Gastrocnemius medialis (tissue), 4 donors: Measurements from ENCODE around the gene PDE10A. TPM values are rescaled to one million over a fixed set of nuclear protein-coding genes. Genes with fewer than 3 reads are reported as not detected.

Experiments
- ATAC-seq, 2 donors: fragments of 150-250 bp; one replicate each; pipeline ENCODE4 v1.9.1; 2016
- DNase-seq, 2 donors: peaks; one replicate each; pipeline ENCODE4 v3.0.0-alpha.2; 2019
- H3K27ac ChIP-seq, 4 donors: fragments of 200-600 bp; sonication (generic); 1 replicate in 1 of 4; 2 replicates in 3 of 4; pipeline ENCODE4 v1.5.1; 2016 to 2018; ENCODE audit warnings: mild to moderate bottlenecking in 2 of 4, moderate library complexity in 1 of 4
- H3K27me3 ChIP-seq, 3 donors: fragments of 200-600 bp; sonication (generic) in 2 of 3; 1 replicate in 1 of 3; 2 replicates in 2 of 3; pipeline versions ENCODE4 v1.5.1 to v1.6.0; 2016 to 2019; ENCODE audit warnings: mild to moderate bottlenecking in 1 of 3, moderate library complexity in 1 of 3
- H3K36me3 ChIP-seq, 2 donors: fragments of 200-600 bp; sonication (generic) in 1 of 2; one replicate each; pipeline ENCODE4 v1.5.1; 2017 to 2018
- H3K4me1 ChIP-seq, 2 donors: fragments of 200-600 bp; sonication (generic) in 1 of 2; one replicate each; pipeline ENCODE4 v1.5.1; 2016 to 2017; ENCODE audit warnings: mild to moderate bottlenecking in 2 of 2
- H3K4me3 ChIP-seq, 4 donors: fragments of 200-600 bp; sonication (generic) in 3 of 4; 1 replicate in 1 of 4; 2 replicates in 3 of 4; pipeline ENCODE4 v1.5.1; 2016 to 2019; ENCODE audit warnings: mild to moderate bottlenecking in 2 of 4
- H3K9me3 ChIP-seq, 3 donors: fragments of 200-600 bp; sonication (generic) in 2 of 3; 1 replicate in 1 of 3; 2 replicates in 2 of 3; pipeline ENCODE4 v1.5.1; 2016 to 2019
- POLR2A ChIP-seq, 2 donors: fragments of 450-650 bp; IDR thresholded peaks; one replicate each; pipeline ENCODE4 v1.6.1; 2017; ENCODE audit warnings: antibody characterized with exemption in 2 of 2, mild to moderate bottlenecking in 2 of 2, moderate library complexity in 2 of 2
- in situ Hi-C, 4 donors: fragments of 200-750 bp; cut with MboI; loops; one replicate each; pipeline versions ENCODE4 v1.15.0 to v1.8.0; 2017; ENCODE audit warnings: low sequenced_read_pairs in 4 of 4
- intact Hi-C: fragments of 100-400 bp; cut with DNase I; formaldehyde crosslinking; loops from one replicate; pipeline ENCODE4 v1.15.1; 2023; ENCODE audit warnings: low total_unique reads
- total RNA-seq, 4 donors: library from RNA; depleted of rRNA; stranded (reverse); fragments of >200 nt; gene quantifications; one replicate each; pipeline versions ENCODE4 v1.1.0 to v1.2.3, GENCODE V29; 2016
- TF ChIP-seq, protein P1 (sequence below), 5 experiments: fragments of 450-650 bp in 3 of 5; fragments of 200-600 bp in 2 of 5; sonication (generic) in 2 of 5; IDR thresholded peaks in 4 of 5; conservative IDR thresholded peaks in 1 of 5; 1 replicate in 4 of 5; 2 replicates in 1 of 5; pipeline ENCODE4 v1.5.1; 2016 to 2019; ENCODE audit warnings: antibody characterized with exemption in 5 of 5, mild to moderate bottlenecking in 3 of 5, moderate library complexity in 3 of 5

PDE10A gene
- total RNA-seq, 4 donors from 2014 or later: 0.24 to 1.5 (median 1.2) TPM

GRCh38 chr6:165585060-165585459 is 78.0 kb downstream of the PDE10A start:
- ATAC-seq (no peak), DNase-seq (no peak)
- Histone ChIP-seq H3K36me3 (no peaks in the 10 kb centered on the region), H3K27me3 (no peaks in the 10 kb centered on the region), H3K27ac (no peak overlapping the region), H3K4me1 (no peaks in the 10 kb centered on the region), H3K4me3 (no peak overlapping the region), H3K9me3 (no peaks in the 10 kb centered on the region)
- in situ Hi-C loops: no loop called here
- TF ChIP-seq, protein P1, sequence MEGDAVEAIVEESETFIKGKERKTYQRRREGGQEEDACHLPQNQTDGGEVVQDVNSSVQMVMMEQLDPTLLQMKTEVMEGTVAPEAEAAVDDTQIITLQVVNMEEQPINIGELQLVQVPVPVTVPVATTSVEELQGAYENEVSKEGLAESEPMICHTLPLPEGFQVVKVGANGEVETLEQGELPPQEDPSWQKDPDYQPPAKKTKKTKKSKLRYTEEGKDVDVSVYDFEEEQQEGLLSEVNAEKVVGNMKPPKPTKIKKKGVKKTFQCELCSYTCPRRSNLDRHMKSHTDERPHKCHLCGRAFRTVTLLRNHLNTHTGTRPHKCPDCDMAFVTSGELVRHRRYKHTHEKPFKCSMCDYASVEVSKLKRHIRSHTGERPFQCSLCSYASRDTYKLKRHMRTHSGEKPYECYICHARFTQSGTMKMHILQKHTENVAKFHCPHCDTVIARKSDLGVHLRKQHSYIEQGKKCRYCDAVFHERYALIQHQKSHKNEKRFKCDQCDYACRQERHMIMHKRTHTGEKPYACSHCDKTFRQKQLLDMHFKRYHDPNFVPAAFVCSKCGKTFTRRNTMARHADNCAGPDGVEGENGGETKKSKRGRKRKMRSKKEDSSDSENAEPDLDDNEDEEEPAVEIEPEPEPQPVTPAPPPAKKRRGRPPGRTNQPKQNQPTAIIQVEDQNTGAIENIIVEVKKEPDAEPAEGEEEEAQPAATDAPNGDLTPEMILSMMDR (IDR thresholded peaks at IDR 0.05 in 4 of 5, conservative IDR thresholded peaks at IDR 0.05 in 1 of 5): no peak
- no peak for TF ChIP-seq POLR2A (IDR thresholded peaks at IDR 0.05)
- intact Hi-C loops: no loop called here

DNA sequence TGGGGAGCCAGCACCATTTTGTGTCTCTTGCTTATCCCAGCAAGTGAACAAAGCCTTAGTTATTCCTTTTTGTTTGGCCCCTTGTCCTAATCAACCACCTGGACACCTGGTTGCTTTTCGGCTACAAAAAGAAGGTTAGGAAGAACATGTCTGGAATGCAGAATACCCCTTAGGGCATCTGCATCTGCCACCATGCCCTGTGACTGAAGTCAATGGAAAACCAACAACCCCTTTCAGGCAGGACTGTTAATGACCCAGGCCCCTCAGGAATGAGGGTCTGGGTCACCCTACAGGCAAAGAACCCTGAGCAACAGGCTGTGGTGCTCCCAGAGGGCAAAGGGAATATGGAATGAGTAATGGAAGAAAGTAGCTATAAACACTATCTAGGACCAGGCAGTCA is 78.5 kb downstream of the PDE10A start:
- Histone ChIP-seq H3K27me3 (no peaks in the 10 kb centered on the region), H3K4me1 (no peaks in the 10 kb centered on the region), H3K36me3 (no peaks in the 10 kb centered on the region), H3K4me3 (no peak overlapping the region), H3K9me3 (no peaks in the 10 kb centered on the region), H3K27ac (no peak overlapping the region)
- DNase-seq (no peak), ATAC-seq (no peak)
- in situ Hi-C loops: no loop called here
- TF ChIP-seq POLR2A (IDR thresholded peaks at IDR 0.05): no peak
- TF ChIP-seq, protein P1 (IDR thresholded peaks at IDR 0.05 in 4 of 5, conservative IDR thresholded peaks at IDR 0.05 in 1 of 5): no peak
- intact Hi-C loops: no loop called here

DNA sequence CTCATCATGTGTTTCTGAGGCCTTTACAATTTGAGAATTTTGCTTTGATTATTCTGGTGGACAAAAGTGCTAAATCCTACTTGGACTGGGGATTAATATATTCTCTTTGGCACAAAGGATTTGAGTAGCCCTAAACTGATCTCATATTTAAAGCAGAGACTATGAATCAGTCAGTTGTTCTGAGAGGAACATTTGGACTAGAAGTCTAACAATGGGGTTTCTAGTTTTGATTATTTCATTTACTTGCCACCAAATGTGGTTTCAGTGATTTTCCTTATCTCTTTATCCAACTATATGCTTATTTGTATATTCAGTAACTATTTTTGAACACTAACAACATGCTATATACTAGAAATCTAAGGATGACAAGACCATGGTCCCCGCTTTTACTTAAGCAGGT is 81.4 kb downstream of the PDE10A start:
- H3K27ac ChIP-seq: no peak overlapping the region
- no peaks in the 10 kb centered on the region for H3K9me3 ChIP-seq
- H3K27me3 ChIP-seq: no peaks in the 10 kb centered on the region
- H3K36me3 ChIP-seq: no peaks in the 10 kb centered on the region
- DNase-seq (no peak), ATAC-seq (no peak)
- in situ Hi-C loops: no loop called here
- TF ChIP-seq, protein P1 (IDR thresholded peaks at IDR 0.05 in 4 of 5, conservative IDR thresholded peaks at IDR 0.05 in 1 of 5): no peak
- no peak for TF ChIP-seq POLR2A (IDR thresholded peaks at IDR 0.05)
- intact Hi-C loops: no loop called here
- no peak overlapping the region for H3K4me3 ChIP-seq
- H3K4me1 ChIP-seq: no peaks in the 10 kb centered on the region

DNA sequence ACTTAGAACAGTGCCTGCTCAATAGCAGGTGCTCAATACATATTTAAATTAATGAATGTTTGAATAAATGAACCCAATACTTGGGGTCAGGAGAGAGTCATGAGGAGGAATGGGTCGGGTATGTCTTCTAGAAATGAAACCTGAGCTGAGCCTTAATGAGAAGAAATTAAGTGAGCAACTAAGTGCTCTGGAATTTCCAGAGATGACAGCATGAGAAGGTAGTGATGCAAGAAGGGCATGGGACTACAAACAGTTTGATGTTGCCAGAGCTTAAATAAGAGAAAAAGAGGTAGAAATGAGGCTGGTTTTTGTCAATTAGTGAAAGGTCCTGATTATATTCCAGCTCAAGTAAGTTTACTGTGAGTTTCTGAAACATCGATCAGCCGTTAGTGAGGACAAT is 82.9 kb downstream of the PDE10A start:
- no peaks in the 10 kb centered on the region for H3K27me3 ChIP-seq
- no peaks in the 10 kb centered on the region for H3K4me1 ChIP-seq
- H3K4me3 ChIP-seq: no peak overlapping the region
- ATAC-seq: no peak
- intact Hi-C loops: no loop called here
- H3K27ac ChIP-seq: no peak overlapping the region
- no peaks in the 10 kb centered on the region for H3K36me3 ChIP-seq
- no peak for DNase-seq
- H3K9me3 ChIP-seq: no peaks in the 10 kb centered on the region
- TF ChIP-seq, protein P1 (IDR thresholded peaks at IDR 0.05 in 4 of 5, conservative IDR thresholded peaks at IDR 0.05 in 1 of 5): no peak
- no peak for TF ChIP-seq POLR2A (IDR thresholded peaks at IDR 0.05)
- in situ Hi-C loops: no loop called here

DNA sequence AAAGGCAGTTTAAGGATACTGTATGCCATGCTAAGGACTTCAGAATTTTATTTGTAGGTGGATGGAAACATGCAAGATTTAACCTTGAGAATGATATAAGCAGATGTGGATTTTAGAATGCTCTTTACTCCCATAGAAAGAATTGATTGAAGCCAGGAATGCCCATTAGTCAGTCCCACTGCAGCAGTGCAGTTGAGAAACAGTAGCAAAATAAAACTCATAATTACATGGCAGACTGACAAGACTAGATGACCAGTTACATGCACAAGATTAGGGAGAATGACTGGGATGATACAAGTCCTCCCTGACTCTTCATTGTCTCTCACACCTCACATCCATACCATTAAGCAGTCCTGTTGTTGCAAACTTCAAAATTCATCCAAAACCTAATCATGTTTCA is 83.9 kb downstream of the PDE10A start:
- ATAC-seq (no peak), DNase-seq (no peak)
- Histone ChIP-seq H3K4me1 (no peaks in the 10 kb centered on the region), H3K27me3 (no peaks in the 10 kb centered on the region), H3K4me3 (no peak overlapping the region), H3K27ac (no peak overlapping the region), H3K9me3 (no peaks in the 10 kb centered on the region), H3K36me3 (no peaks in the 10 kb centered on the region)
- intact Hi-C loops: no loop called here
- in situ Hi-C loops: no loop called here
- TF ChIP-seq, protein P1 (IDR thresholded peaks at IDR 0.05 in 4 of 5, conservative IDR thresholded peaks at IDR 0.05 in 1 of 5): no peak
- TF ChIP-seq POLR2A (IDR thresholded peaks at IDR 0.05): no peak
